ENCODE data around the gene GAS2L3. TPM values are rescaled to one million over a fixed set of nuclear protein-coding genes. Genes with fewer than 3 reads are reported as not detected.

The GAS2L3 gene
- total RNA-seq, 4 donors from 2014 or later = 2.9 to 7.0 (median 4.3) TPM

- no peak for TF ChIP-seq EP300 (IDR thresholded peaks at IDR 0.05)
- TF ChIP-seq, protein P1, sequence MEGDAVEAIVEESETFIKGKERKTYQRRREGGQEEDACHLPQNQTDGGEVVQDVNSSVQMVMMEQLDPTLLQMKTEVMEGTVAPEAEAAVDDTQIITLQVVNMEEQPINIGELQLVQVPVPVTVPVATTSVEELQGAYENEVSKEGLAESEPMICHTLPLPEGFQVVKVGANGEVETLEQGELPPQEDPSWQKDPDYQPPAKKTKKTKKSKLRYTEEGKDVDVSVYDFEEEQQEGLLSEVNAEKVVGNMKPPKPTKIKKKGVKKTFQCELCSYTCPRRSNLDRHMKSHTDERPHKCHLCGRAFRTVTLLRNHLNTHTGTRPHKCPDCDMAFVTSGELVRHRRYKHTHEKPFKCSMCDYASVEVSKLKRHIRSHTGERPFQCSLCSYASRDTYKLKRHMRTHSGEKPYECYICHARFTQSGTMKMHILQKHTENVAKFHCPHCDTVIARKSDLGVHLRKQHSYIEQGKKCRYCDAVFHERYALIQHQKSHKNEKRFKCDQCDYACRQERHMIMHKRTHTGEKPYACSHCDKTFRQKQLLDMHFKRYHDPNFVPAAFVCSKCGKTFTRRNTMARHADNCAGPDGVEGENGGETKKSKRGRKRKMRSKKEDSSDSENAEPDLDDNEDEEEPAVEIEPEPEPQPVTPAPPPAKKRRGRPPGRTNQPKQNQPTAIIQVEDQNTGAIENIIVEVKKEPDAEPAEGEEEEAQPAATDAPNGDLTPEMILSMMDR (IDR thresholded peaks at IDR 0.05) = no peak
- TF ChIP-seq POLR2A (IDR thresholded peaks at IDR 0.05; ENCODE audit: low read depth) = no peak
- TF ChIP-seq POLR2AphosphoS5 (IDR thresholded peaks at IDR 0.05) = no peak
- no peaks in the 10 kb centered on the region for H3K9me3 ChIP-seq
- H3K27ac ChIP-seq (replicated peaks in 1 of 4) = no peak overlapping the region
- H3K27me3 ChIP-seq = peaks cover 0 to 16% (median 0%) of the 10 kb centered on the region in 4 donors
- 53% methylated on average over 7 of the region's 7 CpGs for WGBS
- H3K36me3 ChIP-seq = no peaks in the 10 kb centered on the region
- H3K4me3 ChIP-seq = no peak overlapping the region
- H3K4me1 ChIP-seq = no peaks in the 10 kb centered on the region
- intact Hi-C loops (cut with DNase I) = no loop called here
- no peak for DNase-seq (ENCODE audit: extremely low spot score)
Observed at GRCh38 chr12:100674036-100674888, 100.8 kb downstream of the GAS2L3 start.

Small RNA genes within 50 kb of the gene (small RNA-seq; reads per million reads assigned to genes)
- 0 reads per million in 3 donors for gene AC010200.2

Other genes starting within 250 kb of the GAS2L3 start
- not detected for gene SLC17A8, start 216.6 kb upstream of the GAS2L3 start, total RNA-seq
- gene NR1H4, start 99.8 kb upstream of the GAS2L3 start, total RNA-seq = under 1 TPM in 1 of 4 donors, not detected in 3; 0.13 TPM
- gene ANO4, start 221.1 kb downstream of the GAS2L3 start, total RNA-seq = under 1 TPM in 2 of 4 donors, not detected in 2; 0.06 to 0.17 TPM

All from esophagus muscularis mucosa (tissue), 4 donors.